ENCODE measurements around the gene BICC1.

DNA sequence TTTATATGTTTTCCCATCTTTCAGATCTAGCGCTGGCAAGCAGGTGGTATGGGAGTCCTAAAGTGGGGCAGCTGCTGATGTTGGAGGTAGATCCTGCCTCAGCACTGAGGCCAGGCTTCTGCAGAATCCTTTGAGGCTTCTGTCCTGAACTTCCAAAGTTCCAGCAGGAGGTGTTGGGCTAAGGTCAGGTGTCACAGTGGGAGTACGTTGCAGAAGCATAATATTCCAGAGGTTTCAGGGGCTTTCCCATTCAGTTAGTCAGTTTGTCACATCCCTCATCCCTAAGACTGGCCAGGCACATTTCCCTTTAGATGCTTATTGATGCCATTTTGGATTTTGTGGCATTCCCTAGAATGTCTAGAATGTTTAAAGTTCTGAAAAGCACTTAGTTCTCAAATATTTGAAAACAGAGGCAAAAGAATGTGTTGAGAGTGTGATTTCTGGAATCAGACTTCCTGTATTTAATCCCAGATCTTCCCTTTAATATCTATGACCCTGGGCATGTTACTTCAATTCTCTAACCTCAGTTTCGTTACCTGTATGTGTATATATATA, 344.7 kb downstream of the BICC1 start:
- TF ChIP-seq, protein P1, sequence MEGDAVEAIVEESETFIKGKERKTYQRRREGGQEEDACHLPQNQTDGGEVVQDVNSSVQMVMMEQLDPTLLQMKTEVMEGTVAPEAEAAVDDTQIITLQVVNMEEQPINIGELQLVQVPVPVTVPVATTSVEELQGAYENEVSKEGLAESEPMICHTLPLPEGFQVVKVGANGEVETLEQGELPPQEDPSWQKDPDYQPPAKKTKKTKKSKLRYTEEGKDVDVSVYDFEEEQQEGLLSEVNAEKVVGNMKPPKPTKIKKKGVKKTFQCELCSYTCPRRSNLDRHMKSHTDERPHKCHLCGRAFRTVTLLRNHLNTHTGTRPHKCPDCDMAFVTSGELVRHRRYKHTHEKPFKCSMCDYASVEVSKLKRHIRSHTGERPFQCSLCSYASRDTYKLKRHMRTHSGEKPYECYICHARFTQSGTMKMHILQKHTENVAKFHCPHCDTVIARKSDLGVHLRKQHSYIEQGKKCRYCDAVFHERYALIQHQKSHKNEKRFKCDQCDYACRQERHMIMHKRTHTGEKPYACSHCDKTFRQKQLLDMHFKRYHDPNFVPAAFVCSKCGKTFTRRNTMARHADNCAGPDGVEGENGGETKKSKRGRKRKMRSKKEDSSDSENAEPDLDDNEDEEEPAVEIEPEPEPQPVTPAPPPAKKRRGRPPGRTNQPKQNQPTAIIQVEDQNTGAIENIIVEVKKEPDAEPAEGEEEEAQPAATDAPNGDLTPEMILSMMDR (conservative IDR thresholded peaks at IDR 0.05) = no peak
- TF ChIP-seq ZFX (IDR thresholded peaks at IDR 0.05) = no peak
